HG03469 (cell line): ENCODE results near the gene KIAA0930.
"Not testable (repeated sequence)": the region's sequence is repeated elsewhere in the genome, so short reads cannot be mapped to it uniquely, and the experiment has no call there.

Experiments
- ATAC-seq: cut with Tn5 transposase; IDR thresholded peaks from one replicate; pipeline ENCODE4 v1.9.1; 2021; ENCODE audit warnings: mild to moderate bottlenecking, moderate library complexity, moderate number of reproducible peaks; ENCODE audit not compliant: unreplicated experiment

KIAA0930 gene

GRCh38 chr22:45240810-45241631 is at the start of gene KIAA0930:
TSS of gene KIAA0930 (minus strand) at chr22:45240894. CDS start at chr22:45240703, 191 bp downstream.
- no peak for ATAC-seq

GRCh38 chr22:45286854-45287551 is 46.3 kb upstream of the KIAA0930 start:
- no peak for ATAC-seq

- no peak for ATAC-seq
These were observed 44.8 kb upstream of the KIAA0930 start for GRCh38 chr22:45285263-45286058.

- ATAC-seq = no peak
These were observed 44.1 kb upstream of the KIAA0930 start, which contains the start of gene UPK3A for GRCh38 chr22:45284705-45285262. TSS of gene UPK3A (plus strand) at chr22:45284949. CDS start at chr22:45285014, 65 bp downstream.

- no peak for ATAC-seq
These were observed 40.3 kb upstream of the KIAA0930 start for GRCh38 chr22:45281010-45281409.

- ATAC-seq = no peak
These were observed 39.9 kb upstream of the KIAA0930 start for GRCh38 chr22:45280587-45280980.

- no peak for ATAC-seq
These were observed 37.4 kb upstream of the KIAA0930 start for GRCh38 chr22:45278125-45278524.

GRCh38 chr22:45277720-45278119 is 37.0 kb upstream of the KIAA0930 start:
- ATAC-seq = not testable (repeated sequence)

GRCh38 chr22:45276507-45277105 is 35.9 kb upstream of the KIAA0930 start:
- ATAC-seq = no peak

GRCh38 chr22:45273452-45274075 is 32.9 kb upstream of the KIAA0930 start:
- no peak for ATAC-seq

GRCh38 chr22:45272498-45272897 is 31.8 kb upstream of the KIAA0930 start:
- no peak for ATAC-seq

GRCh38 chr22:45271667-45272201 is 31.0 kb upstream of the KIAA0930 start:
- no peak for ATAC-seq

GRCh38 chr22:45270095-45271020 is 29.7 kb upstream of the KIAA0930 start:
- ATAC-seq = no peak

GRCh38 chr22:45268958-45269844 is 28.5 kb upstream of the KIAA0930 start:
- no peak for ATAC-seq

GRCh38 chr22:45268167-45268957 is 27.7 kb upstream of the KIAA0930 start:
- no peak for ATAC-seq

- no peak for ATAC-seq
These were observed 24.8 kb upstream of the KIAA0930 start for GRCh38 chr22:45265535-45265934.
